ENCODE measurements around the gene VASP.

The VASP gene

GRCh38 chr19:45512881-45513483 is 5.7 kb downstream of the VASP start:
- in situ Hi-C loops (cut with HindIII; ENCODE audit: low sequenced_read_pairs) = no loop called here

GRCh38 chr19:45514376-45515051 is 7.2 kb downstream of the VASP start:
- in situ Hi-C loops (cut with HindIII; ENCODE audit: low sequenced_read_pairs) = no loop called here

DNA sequence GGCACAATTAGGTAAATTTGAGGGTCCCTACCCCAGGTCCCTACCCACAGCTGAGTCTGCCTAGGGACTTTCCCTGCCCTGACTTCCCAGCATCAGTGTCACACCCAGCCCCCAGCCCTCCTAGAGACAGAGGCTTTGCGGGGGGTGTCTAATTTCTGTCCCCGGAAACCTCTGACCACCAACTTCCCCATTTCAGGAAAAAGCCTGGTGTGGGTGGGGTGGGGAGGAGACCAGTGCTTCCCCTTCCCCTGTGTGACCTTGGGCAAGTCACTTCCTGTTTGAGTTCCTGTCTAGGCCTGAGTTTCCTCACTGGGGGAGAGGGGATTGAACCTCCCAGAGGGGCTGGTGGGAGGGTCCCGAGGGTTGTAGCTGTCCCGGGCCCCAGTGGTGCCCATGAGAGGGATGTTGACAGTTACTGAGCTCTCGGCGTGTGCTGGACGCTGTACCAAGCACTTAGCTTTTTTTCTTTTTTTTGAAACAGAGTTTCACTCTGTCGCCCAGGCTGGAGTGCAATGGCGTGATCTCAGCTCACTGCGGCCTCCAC is 7.9 kb downstream of the VASP start:
- in situ Hi-C loops (cut with HindIII; ENCODE audit: low sequenced_read_pairs) = no loop called here

DNA sequence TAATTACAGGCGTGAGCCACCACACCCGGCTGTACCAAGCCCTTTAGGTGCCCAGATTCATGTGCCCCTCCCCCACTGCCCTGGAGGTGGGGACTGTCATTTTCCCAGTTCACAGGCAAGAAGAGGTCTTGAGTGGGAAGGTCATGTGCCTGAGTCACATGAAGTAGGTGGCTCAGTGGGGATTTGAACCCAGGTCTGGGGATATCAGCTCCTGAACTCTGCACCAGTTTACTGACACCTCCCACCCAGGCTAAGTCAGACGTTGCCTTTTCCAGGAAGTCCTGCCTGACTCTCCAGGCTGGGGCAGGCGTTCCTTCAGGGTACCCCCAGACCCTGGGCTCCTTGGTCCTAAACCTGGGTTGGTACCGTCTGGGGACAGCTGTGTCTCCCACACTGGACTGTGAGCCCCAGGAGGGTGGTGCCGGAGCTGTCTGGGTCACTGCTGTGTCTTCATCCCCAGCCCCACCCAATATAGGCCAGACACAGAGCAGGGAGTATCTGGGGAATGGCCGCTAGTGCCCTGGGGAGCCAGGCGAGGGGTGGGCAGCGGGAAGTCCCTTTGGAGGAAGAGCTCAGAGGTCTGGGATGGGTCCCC is 8.6 kb downstream of the VASP start:
- in situ Hi-C loops (cut with HindIII; ENCODE audit: low sequenced_read_pairs) = no loop called here

- in situ Hi-C loops (cut with HindIII; ENCODE audit: low sequenced_read_pairs) = no loop called here
Measured at GRCh38 chr19:45517238-45517637, 10.0 kb downstream of the VASP start.

- in situ Hi-C loops (cut with HindIII; ENCODE audit: low sequenced_read_pairs) = no loop called here
Measured at GRCh38 chr19:45517641-45518468, 10.6 kb downstream of the VASP start.

DNA sequence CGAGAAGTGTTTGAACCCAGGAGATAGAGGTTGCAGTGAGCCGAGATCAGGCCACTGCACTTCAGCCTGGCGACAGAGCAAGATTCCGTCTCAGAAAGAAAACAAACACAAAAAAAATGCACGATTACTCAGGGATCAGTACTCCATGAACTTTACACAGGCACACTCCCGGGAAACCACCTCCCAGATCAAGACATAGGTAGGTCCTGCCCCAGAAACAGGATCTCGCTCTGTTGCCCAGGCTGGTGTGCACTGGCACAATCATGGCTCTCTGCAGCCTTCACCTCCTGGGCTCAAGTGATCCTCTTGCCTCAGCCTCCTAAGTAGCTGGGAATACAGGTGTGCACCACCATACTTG is 11.2 kb downstream of the VASP start:
- in situ Hi-C loops (cut with HindIII; ENCODE audit: low sequenced_read_pairs) = no loop called here

GRCh38 chr19:45522010-45522941 is 15.0 kb downstream of the VASP start:
- in situ Hi-C loops (cut with HindIII; ENCODE audit: low sequenced_read_pairs) = no loop called here

GRCh38 chr19:45523642-45524256 is 16.5 kb downstream of the VASP start:
- in situ Hi-C loops (cut with HindIII; ENCODE audit: low sequenced_read_pairs) = no loop called here

DNA sequence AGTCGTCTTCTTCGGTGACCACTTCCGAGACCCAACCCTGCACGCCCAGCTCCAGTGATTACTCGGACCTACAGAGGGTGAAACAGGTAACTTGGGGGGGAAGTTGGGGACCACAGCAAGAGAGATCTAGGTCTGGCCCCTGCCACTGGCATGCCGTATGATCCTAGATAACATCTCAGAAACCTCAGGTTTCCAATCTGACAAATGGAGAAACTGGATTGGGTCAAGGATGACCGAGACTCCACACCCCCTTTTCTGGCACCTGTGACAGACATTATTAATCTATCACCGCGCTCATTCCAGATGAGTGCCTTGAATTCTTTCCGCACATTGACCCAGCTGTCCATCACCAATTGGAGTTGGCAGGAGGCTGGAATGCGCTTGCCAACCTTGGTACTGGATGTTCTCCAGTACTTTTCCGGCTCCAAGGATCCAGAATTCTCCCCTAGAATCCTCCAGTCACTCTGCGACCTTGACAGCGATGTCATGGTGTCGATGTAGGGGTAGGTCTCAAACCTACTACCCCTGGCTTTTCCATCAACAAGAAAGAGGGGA is 17.4 kb downstream of the VASP start:
- in situ Hi-C loops (cut with HindIII; ENCODE audit: low sequenced_read_pairs) = no loop called here

DNA sequence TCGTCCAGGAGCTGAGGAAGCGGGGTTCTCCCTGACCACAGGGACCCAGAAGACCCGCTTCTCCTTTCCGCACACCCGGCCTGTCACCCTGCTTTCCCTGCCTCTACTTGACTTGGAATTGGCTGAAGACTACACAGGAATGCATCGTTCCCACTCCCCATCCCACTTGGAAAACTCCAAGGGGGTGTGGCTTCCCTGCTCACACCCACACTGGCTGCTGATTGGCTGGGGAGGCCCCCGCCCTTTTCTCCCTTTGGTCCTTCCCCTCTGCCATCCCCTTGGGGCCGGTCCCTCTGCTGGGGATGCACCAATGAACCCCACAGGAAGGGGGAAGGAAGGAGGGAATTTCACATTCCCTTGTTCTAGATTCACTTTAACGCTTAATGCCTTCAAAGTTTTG is 18.9 kb downstream of the VASP start:
- in situ Hi-C loops (cut with HindIII; ENCODE audit: low sequenced_read_pairs) = no loop called here

- in situ Hi-C loops (cut with HindIII; ENCODE audit: low sequenced_read_pairs) = no loop called here
Measured at GRCh38 chr19:45526971-45527370, 19.7 kb downstream of the VASP start.

DNA sequence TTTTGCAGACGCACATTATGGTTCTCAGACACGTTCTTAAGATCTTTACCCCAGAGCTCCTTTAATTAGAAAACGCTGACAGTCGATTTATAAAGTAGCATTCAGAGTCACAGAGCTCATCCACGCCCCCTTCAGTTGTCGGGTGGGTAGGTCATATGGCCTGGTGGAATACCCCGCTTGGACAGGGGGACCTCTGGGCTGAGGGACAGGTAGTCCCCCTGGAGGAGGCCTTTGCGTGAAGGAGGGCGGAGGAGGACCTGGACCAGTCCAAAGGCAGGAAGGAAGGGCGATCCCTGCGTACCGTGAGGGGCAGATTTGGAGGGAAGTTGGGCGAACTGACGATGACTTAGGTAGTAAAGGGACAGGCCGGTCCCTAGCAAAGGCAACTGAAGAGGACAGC is 20.5 kb downstream of the VASP start:
- in situ Hi-C loops (cut with HindIII; ENCODE audit: low sequenced_read_pairs) = no loop called here

DNA sequence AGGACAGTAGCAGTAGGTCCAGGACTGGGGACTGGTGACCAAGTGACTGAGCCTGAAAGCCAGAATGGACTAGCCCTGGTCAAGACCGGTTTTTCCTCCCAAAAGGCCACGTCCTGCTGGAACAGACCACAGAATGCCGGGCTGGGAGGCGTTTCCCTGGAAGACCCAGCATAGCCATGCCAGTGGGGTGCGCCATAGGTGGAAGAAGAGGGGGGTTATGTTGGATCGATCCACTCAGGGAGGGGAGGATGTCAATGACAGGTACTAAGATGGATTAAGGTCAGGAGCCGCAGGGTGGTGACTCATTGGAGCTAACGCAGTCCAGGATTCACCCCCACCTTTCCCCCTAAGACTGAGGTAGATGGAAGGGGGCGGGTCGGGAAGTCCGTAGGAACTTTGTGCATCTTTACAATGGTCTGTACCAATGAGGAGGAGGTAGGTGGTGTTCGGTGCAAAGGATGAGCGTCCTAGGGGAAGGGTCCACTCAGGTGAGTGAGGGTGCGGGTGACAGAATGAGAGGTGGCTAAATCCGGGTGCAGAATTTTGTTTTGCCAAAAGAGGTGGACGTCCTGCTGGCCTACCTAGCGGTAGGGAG is 21.0 kb downstream of the VASP start:
- in situ Hi-C loops (cut with HindIII; ENCODE audit: low sequenced_read_pairs) = no loop called here

DNA sequence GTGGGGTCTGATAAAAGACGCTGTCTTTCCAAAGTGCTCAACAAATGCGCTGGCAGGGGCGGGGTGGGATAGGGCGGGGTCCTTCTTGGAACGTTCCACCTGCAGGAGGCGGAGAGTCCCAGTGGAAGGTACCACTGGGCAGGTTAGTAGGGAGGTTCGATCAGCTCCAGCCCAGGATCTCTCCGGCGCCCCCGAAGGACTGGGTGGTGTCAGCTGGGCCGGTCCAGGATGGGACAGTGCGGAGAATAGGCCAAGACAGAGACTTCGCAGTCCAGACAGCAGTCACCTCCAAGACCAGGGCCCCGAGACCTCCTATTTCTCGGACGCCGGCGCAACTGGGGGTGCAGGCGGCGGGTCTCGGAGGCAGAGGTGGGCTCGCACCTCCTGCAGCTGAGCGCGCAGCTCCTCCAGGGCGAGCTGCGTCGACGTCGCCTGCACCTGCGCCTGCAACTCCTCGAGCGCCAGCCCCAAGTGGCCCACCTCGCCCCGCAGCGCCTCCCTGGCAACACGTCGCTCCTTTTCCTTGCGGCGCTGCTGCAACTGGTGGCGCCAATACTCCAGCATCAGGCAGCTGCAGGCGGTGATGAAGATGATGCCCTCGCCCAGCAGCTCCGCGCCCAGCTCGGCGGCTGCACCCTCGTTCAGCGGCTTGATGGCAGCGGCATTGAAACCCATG is 21.6 kb downstream of the VASP start:
- in situ Hi-C loops (cut with HindIII; ENCODE audit: low sequenced_read_pairs) = no loop called here

GRCh38 chr19:45529420-45529785 is 22.1 kb downstream of the VASP start:
- in situ Hi-C loops (cut with HindIII; ENCODE audit: low sequenced_read_pairs) = no loop called here

DNA sequence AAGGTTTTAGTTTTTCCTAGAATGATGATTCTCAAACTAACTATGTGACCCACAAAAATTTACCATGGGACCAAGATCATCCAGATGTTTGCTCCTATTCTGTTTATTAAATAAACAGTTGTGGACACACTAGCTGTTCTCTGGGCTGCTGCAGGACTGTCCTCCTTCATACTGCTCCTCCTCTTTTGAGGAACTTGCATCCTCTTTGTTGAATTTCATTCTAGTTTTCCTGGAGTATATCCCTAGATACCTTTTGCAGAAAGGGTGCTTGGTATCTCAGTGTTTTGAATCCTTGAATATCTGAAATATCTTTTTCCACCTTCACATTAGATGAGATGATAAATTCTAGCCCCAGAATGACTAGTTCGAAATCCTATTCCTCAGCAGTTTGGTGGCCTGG is 24.1 kb downstream of the VASP start:
- in situ Hi-C loops (cut with HindIII; ENCODE audit: low sequenced_read_pairs) = no loop called here

- in situ Hi-C loops (cut with HindIII; ENCODE audit: low sequenced_read_pairs) = no loop called here
Measured at GRCh38 chr19:45539459-45539858, 32.2 kb downstream of the VASP start.

DNA sequence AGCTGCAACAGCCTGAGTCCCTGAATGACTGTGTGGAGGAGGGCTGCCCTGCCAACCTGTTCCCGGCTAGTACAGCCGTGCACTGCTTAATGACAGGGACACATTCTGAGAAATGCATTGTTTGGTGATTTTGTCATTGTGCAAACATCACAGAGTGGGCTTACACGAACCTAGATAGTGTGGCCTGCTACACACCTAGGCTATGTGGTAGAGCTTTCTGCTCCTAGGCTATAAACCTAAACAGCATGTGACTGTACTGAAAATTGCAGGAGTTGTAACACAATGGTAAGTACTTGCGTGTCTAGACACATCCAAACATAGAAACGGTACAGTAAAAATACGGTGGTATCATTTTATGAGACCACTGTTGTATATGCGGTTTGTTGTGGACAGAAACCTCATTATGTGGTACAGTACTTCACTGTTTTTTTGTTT is 35.0 kb downstream of the VASP start:
- in situ Hi-C loops (cut with HindIII; ENCODE audit: low sequenced_read_pairs) = no loop called here

Measured in endothelial cell of hepatic sinusoid (primary cell).